Endothelial cell of umbilical vein (primary cell): ENCODE data around the gene OTUD5.

ENCODE experiments used
- EZH2 ChIP-seq: IDR thresholded peaks from 2 replicates; pipeline ENCODE4 v1.6.1; 2012; ENCODE audit warnings: borderline replicate concordance, low read depth, mild to moderate bottlenecking, moderate library complexity, low read length, inconsistent platforms; ENCODE audit not compliant: severe bottlenecking
- POLR2A ChIP-seq: IDR thresholded peaks from 2 replicates; pipeline ENCODE4 v1.6.1; 2012; ENCODE audit warnings: low read depth, mild to moderate bottlenecking, control low read depth, low read length
- POLR2AphosphoS5 ChIP-seq: IDR thresholded peaks from 2 replicates; pipeline ENCODE4 v1.6.1; 2012; ENCODE audit warnings: low read depth, mild to moderate bottlenecking, control low read depth, low read length, moderate library complexity; ENCODE audit not compliant: insufficient read depth
- TF ChIP-seq, protein P1 (sequence below): IDR thresholded peaks from 2 replicates; pipeline ENCODE4 v1.6.1; 2011; ENCODE audit not compliant: insufficient read depth, insufficient read length
- TF ChIP-seq, protein P2 (sequence below), 2 donors: IDR thresholded peaks; 1 replicate in 1 of 2; 2 replicates in 1 of 2; pipeline ENCODE4 v1.5.1; 2011; ENCODE audit warnings: low read length in 2 of 2, mild to moderate bottlenecking in 2 of 2, moderate library complexity in 2 of 2, control low read depth in 1 of 2, inconsistent platforms in 1 of 2, low read depth in 1 of 2; ENCODE audit not compliant: insufficient read depth in 1 of 2; ENCODE audit errors: extremely low read depth in 1 of 2

DNA sequence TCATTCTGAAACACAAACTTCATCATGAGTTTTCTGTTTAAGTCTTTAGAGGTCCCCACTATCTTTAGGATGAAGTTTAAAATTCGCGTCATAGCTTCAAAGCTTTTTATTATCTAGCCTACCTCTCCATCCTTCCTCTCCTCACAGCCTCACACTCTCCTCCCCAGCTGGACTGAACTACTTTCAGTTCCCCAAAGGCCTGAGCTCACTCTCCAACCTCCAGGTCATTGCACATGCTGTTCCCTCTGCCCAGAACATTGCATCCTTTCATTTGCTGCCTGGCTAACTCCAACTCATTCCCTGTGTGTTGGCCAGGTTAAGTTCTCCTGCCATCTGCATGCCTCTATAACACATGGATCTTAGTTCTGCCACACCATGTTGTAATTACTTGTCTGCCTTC lies 2.9 kb upstream of the OTUD5 start:
- no peak for TF ChIP-seq POLR2A
- TF ChIP-seq, protein P1, sequence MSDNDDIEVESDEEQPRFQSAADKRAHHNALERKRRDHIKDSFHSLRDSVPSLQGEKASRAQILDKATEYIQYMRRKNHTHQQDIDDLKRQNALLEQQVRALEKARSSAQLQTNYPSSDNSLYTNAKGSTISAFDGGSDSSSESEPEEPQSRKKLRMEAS = no peak
- TF ChIP-seq, protein P2, sequence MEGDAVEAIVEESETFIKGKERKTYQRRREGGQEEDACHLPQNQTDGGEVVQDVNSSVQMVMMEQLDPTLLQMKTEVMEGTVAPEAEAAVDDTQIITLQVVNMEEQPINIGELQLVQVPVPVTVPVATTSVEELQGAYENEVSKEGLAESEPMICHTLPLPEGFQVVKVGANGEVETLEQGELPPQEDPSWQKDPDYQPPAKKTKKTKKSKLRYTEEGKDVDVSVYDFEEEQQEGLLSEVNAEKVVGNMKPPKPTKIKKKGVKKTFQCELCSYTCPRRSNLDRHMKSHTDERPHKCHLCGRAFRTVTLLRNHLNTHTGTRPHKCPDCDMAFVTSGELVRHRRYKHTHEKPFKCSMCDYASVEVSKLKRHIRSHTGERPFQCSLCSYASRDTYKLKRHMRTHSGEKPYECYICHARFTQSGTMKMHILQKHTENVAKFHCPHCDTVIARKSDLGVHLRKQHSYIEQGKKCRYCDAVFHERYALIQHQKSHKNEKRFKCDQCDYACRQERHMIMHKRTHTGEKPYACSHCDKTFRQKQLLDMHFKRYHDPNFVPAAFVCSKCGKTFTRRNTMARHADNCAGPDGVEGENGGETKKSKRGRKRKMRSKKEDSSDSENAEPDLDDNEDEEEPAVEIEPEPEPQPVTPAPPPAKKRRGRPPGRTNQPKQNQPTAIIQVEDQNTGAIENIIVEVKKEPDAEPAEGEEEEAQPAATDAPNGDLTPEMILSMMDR (IDR thresholded peaks at IDR 0.05; ENCODE audit: extremely low read depth in 1 of 2, insufficient read depth in 1 of 2, low read depth in 1 of 2, low read length in 2 of 2) = no peak
- TF ChIP-seq EZH2 = no peak
- no peak for TF ChIP-seq POLR2AphosphoS5
